Neutrophil (primary cell): ENCODE data around the gene OSGIN1.

Experiments used
- H3K27ac ChIP-seq: fragments of 200-600 bp; sonication (generic); 2 replicates; pipeline ENCODE4 v1.5.1; 2016; ENCODE audit warnings: mild to moderate bottlenecking, moderate library complexity
- H3K27me3 ChIP-seq: fragments of 200-600 bp; sonication (generic); 2 replicates; pipeline ENCODE4 v1.6.0; 2016; ENCODE audit warnings: mild to moderate bottlenecking
- H3K36me3 ChIP-seq: fragments of 200-600 bp; sonication (generic); 2 replicates; pipeline ENCODE4 v1.5.1; 2017
- H3K4me1 ChIP-seq, 2 experiments: fragments of 200-600 bp in 1 of 2; sonication (generic) in 1 of 2; 1 replicate in 1 of 2; 2 replicates in 1 of 2; pipeline versions ENCODE4 v1.5.1 to v1.6.1; 2013 to 2016; ENCODE audit warnings: low read depth in 1 of 2, low read length in 1 of 2, mild to moderate bottlenecking in 1 of 2, moderate library complexity in 1 of 2; ENCODE audit not compliant: control insufficient read depth in 1 of 2, insufficient read depth in 1 of 2
- H3K4me3 ChIP-seq, 2 experiments: fragments of 200-600 bp in 1 of 2; sonication (generic) in 1 of 2; 1 replicate in 1 of 2; 2 replicates in 1 of 2; pipeline ENCODE4 v1.5.1; 2013 to 2016; ENCODE audit warnings: low read depth in 1 of 2, low read length in 1 of 2, mild to moderate bottlenecking in 1 of 2, moderate library complexity in 1 of 2
- H3K9me3 ChIP-seq: fragments of 200-600 bp; sonication (generic); 2 replicates; pipeline ENCODE4 v1.5.1; 2016
- CTCF ChIP-seq: fragments of 200-600 bp; sonication (generic); IDR thresholded peaks from 2 replicates; pipeline ENCODE4 v1.5.1; 2016; ENCODE audit warnings: antibody characterized with exemption

OSGIN1 gene

GRCh38 chr16:83968306-83968851 lies 15.3 kb downstream of the OSGIN1 start:
- Histone ChIP-seq H3K27ac (no peak overlapping the region), H3K9me3 (no peaks in the 10 kb centered on the region), H3K4me3 (peak overlapping the region in 1 of 2 experiments; percentile 41), H3K36me3 (peaks cover 4% of the 10 kb centered on the region), H3K4me1 (peaks cover 0 to 4% of the 10 kb centered on the region in 2 experiments), H3K27me3 (peaks cover 64% of the 10 kb centered on the region)
- TF ChIP-seq CTCF, result no peak

- Histone ChIP-seq H3K4me1 (peaks cover 0 to 4% of the 10 kb centered on the region in 2 experiments), H3K27ac (no peak overlapping the region), H3K9me3 (no peaks in the 10 kb centered on the region), H3K36me3 (peaks cover 4% of the 10 kb centered on the region), H3K4me3 (no peak overlapping the region), H3K27me3 (peaks cover 71% of the 10 kb centered on the region)
- TF ChIP-seq CTCF, result no peak
Observed at GRCh38 chr16:83968891-83969649, 16.0 kb downstream of the OSGIN1 start.

GRCh38 chr16:83969771-83970429 lies 16.9 kb downstream of the OSGIN1 start:
- TF ChIP-seq CTCF, result no peak
- H3K4me1 ChIP-seq, result peaks cover 0 to 4% of the 10 kb centered on the region in 2 experiments
- H3K4me3 ChIP-seq, result no peak overlapping the region
- peaks cover 77% of the 10 kb centered on the region for H3K27me3 ChIP-seq
- H3K9me3 ChIP-seq, result no peaks in the 10 kb centered on the region
- H3K36me3 ChIP-seq, result peaks cover 4% of the 10 kb centered on the region
- H3K27ac ChIP-seq, result no peak overlapping the region

GRCh38 chr16:83970430-83970815 lies 17.4 kb downstream of the OSGIN1 start:
- Histone ChIP-seq H3K9me3 (no peaks in the 10 kb centered on the region), H3K27me3 (peaks cover 80% of the 10 kb centered on the region), H3K36me3 (peaks cover 1% of the 10 kb centered on the region), H3K4me3 (no peak overlapping the region), H3K27ac (no peak overlapping the region), H3K4me1 (peaks cover 0 to 4% of the 10 kb centered on the region in 2 experiments)
- no peak for TF ChIP-seq CTCF

- H3K36me3 ChIP-seq, result no peaks in the 10 kb centered on the region
- no peaks in the 10 kb centered on the region for H3K9me3 ChIP-seq
- H3K4me3 ChIP-seq, result no peak overlapping the region
- H3K27me3 ChIP-seq, result peaks cover 88% of the 10 kb centered on the region
- TF ChIP-seq CTCF, result no peak
- no peak overlapping the region for H3K27ac ChIP-seq
- H3K4me1 ChIP-seq, result peaks cover 0 to 4% of the 10 kb centered on the region in 2 experiments
Observed at GRCh38 chr16:83971165-83972130, 18.4 kb downstream of the OSGIN1 start.
